ENCODE measurements around the gene TOE1.

DNA sequence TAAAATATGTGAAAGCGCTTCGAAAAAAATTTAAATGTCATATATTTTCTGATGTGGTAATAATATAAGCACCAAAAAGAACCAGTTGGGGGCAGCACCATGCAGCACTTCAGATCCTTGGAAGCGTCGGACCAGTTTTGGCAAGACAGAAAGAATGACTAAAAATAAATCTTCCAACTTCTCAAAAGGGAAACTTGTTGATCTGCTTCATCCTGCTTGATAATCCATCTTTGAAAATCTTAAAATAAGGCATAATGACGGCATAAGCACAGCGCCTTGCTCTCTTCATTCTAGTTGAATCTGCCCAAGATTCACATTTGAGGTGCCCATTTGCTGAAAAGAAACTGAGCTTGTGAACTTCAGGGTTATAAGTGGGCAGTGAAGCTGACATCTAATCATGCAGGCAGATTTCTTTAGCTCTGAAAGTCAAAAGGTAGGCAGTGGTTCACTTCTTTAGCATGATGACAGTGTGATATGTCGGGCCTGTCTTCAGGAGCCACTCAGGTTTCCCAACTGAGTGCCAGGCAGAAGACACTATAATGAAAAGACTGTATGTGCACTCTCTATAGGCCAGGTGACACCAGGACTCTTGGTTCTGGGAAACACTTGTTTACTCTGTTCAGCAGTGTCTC, 20.0 kb downstream of the TOE1 start:
- TF ChIP-seq, protein P1, sequence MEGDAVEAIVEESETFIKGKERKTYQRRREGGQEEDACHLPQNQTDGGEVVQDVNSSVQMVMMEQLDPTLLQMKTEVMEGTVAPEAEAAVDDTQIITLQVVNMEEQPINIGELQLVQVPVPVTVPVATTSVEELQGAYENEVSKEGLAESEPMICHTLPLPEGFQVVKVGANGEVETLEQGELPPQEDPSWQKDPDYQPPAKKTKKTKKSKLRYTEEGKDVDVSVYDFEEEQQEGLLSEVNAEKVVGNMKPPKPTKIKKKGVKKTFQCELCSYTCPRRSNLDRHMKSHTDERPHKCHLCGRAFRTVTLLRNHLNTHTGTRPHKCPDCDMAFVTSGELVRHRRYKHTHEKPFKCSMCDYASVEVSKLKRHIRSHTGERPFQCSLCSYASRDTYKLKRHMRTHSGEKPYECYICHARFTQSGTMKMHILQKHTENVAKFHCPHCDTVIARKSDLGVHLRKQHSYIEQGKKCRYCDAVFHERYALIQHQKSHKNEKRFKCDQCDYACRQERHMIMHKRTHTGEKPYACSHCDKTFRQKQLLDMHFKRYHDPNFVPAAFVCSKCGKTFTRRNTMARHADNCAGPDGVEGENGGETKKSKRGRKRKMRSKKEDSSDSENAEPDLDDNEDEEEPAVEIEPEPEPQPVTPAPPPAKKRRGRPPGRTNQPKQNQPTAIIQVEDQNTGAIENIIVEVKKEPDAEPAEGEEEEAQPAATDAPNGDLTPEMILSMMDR (IDR thresholded peaks at IDR 0.05; ENCODE audit: low read depth, low read length), result peak; percentile 59
- TF ChIP-seq EZH2phosphoT487 (IDR thresholded peaks at IDR 0.05; ENCODE audit: low read depth), result no peak

All from OCI-LY3 (cell line).